GM12878 (cell line): ENCODE results near the gene NDEL1. TPM values are rescaled to one million over a fixed set of nuclear protein-coding genes. Genes with fewer than 3 reads are reported as not detected.

Experiments used
- CEBPB ChIP-seq, 2 experiments: fragments of 150-350 bp in 1 of 2; IDR thresholded peaks; 2 replicates each; pipeline ENCODE4 v1.6.1; 2012 to 2014; ENCODE audit warnings: low read depth in 2 of 2, low read length in 2 of 2, borderline replicate concordance in 1 of 2, inconsistent platforms in 1 of 2
- MTA3 ChIP-seq: IDR thresholded peaks from 2 replicates; pipeline ENCODE4 v1.6.1; 2012; ENCODE audit warnings: low read length, inconsistent platforms, borderline replicate concordance
- TCF3 ChIP-seq: IDR thresholded peaks from 2 replicates; pipeline ENCODE4 v1.6.1; 2012; ENCODE audit warnings: low read depth, mild to moderate bottlenecking, low read length, borderline replicate concordance; ENCODE audit not compliant: insufficient read depth
- polyA plus RNA-seq, 11 experiments: library from polyadenylated mRNA; depleted of rRNA in 4 of 11; unstranded in 6 of 11; stranded (reverse) in 5 of 11; fragments of >200 nt; fragmentation: Nextera tagmentation in 4 of 11; fragmentation: Illumina TruSeq in 1 of 11; extraction: Ambion mirVana in 4 of 11; extraction: Trizol in 1 of 11; gene quantifications; 1 replicate in 1 of 11; 2 replicates in 10 of 11; pipeline versions ENCODE4 v1.2.1 to v1.2.3, GENCODE V29; 2011 to 2016; ENCODE audit warnings: inconsistent platforms in 2 of 11, missing spikeins in 2 of 11, low read depth in 1 of 11
- total RNA-seq, 4 experiments: library from RNA; depleted of rRNA in 3 of 4; stranded (reverse); fragments of >200 nt in 3 of 4; fragmentation: Illumina TruSeq in 1 of 4; extraction: Trizol in 1 of 4; gene quantifications; 2 replicates each; pipeline versions ENCODE4 v1.2.1 to v1.2.3, GENCODE V29; 2013 to 2021
- TF ChIP-seq, protein P1 (sequence below): fragments of 450-650 bp; conservative IDR thresholded peaks from 2 replicates; pipeline ENCODE4 v1.6.1; 2017; ENCODE audit warnings: mild to moderate bottlenecking, moderate library complexity
- TF ChIP-seq, protein P2 (sequence below): fragments of 450-650 bp; IDR thresholded peaks from 2 replicates; pipeline ENCODE4 v1.6.1; 2014; ENCODE audit warnings: mild to moderate bottlenecking
- TF ChIP-seq, protein P3 (sequence below): fragments of 450-650 bp; IDR thresholded peaks from 2 replicates; pipeline ENCODE4 v1.6.1; 2017; ENCODE audit warnings: mild to moderate bottlenecking, moderate library complexity

NDEL1 gene
- total and polyA plus RNA-seq, 10 of the 15 experiments (the other 5 are each of a cell fraction or from before 2014, with no cell fraction given): 0.72 to 41.5 (median 29.9) TPM

DNA sequence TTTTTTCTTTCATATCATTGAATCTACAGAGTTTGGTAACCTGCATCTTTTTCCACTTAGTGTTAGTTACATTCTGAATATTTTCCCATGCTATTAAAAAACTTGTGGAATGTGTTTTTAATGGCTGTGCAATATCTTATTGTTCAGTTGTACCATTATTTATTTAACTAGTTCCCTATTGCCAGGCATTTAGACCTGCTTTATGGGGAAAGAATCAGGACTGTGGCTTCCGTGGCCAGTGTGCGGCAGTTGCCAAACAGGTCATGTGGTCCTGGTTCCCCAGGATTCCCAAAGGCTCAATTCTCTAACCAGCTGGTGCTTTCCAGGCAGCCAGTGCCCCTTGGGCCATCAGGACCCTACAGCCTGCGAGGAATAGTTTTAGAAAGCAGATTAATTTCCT is 30.8 kb downstream of the NDEL1 start (continued):
- TF ChIP-seq, protein P1, sequence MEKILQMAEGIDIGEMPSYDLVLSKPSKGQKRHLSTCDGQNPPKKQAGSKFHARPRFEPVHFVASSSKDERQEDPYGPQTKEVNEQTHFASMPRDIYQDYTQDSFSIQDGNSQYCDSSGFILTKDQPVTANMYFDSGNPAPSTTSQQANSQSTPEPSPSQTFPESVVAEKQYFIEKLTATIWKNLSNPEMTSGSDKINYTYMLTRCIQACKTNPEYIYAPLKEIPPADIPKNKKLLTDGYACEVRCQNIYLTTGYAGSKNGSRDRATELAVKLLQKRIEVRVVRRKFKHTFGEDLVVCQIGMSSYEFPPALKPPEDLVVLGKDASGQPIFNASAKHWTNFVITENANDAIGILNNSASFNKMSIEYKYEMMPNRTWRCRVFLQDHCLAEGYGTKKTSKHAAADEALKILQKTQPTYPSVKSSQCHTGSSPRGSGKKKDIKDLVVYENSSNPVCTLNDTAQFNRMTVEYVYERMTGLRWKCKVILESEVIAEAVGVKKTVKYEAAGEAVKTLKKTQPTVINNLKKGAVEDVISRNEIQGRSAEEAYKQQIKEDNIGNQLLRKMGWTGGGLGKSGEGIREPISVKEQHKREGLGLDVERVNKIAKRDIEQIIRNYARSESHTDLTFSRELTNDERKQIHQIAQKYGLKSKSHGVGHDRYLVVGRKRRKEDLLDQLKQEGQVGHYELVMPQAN: no peak
- TF ChIP-seq, protein P2, sequence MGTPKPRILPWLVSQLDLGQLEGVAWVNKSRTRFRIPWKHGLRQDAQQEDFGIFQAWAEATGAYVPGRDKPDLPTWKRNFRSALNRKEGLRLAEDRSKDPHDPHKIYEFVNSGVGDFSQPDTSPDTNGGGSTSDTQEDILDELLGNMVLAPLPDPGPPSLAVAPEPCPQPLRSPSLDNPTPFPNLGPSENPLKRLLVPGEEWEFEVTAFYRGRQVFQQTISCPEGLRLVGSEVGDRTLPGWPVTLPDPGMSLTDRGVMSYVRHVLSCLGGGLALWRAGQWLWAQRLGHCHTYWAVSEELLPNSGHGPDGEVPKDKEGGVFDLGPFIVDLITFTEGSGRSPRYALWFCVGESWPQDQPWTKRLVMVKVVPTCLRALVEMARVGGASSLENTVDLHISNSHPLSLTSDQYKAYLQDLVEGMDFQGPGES: no peak
- TF ChIP-seq TCF3 (no peak), MTA3 (no peak), CEBPB (IDR thresholded peaks at IDR 0.05; ENCODE audit: borderline replicate concordance in 1 of 2, low read depth in 2 of 2, low read length in 2 of 2) (no peak)
- TF ChIP-seq, protein P3, sequence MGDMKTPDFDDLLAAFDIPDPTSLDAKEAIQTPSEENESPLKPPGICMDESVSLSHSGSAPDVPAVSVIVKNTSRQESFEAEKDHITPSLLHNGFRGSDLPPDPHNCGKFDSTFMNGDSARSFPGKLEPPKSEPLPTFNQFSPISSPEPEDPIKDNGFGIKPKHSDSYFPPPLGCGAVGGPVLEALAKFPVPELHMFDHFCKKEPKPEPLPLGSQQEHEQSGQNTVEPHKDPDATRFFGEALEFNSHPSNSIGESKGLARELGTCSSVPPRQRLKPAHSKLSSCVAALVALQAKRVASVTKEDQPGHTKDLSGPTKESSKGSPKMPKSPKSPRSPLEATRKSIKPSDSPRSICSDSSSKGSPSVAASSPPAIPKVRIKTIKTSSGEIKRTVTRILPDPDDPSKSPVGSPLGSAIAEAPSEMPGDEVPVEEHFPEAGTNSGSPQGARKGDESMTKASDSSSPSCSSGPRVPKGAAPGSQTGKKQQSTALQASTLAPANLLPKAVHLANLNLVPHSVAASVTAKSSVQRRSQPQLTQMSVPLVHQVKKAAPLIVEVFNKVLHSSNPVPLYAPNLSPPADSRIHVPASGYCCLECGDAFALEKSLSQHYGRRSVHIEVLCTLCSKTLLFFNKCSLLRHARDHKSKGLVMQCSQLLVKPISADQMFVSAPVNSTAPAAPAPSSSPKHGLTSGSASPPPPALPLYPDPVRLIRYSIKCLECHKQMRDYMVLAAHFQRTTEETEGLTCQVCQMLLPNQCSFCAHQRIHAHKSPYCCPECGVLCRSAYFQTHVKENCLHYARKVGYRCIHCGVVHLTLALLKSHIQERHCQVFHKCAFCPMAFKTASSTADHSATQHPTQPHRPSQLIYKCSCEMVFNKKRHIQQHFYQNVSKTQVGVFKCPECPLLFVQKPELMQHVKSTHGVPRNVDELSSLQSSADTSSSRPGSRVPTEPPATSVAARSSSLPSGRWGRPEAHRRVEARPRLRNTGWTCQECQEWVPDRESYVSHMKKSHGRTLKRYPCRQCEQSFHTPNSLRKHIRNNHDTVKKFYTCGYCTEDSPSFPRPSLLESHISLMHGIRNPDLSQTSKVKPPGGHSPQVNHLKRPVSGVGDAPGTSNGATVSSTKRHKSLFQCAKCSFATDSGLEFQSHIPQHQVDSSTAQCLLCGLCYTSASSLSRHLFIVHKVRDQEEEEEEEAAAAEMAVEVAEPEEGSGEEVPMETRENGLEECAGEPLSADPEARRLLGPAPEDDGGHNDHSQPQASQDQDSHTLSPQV: no peak
